Measurements from ENCODE around the gene SSU72. TPM values are rescaled to one million over a fixed set of nuclear protein-coding genes. Genes with fewer than 3 reads are reported as not detected.

The SSU72 gene
- polyA plus RNA-seq, 1 donor from 2014 or later, result 56.2 TPM

GRCh38 chr1:1591452-1591851 is 16.8 kb upstream of the SSU72 start:
- no peak overlapping the region for H3K4me2 ChIP-seq (ENCODE audit: low read length)
- no peak overlapping the region for H2AFZ ChIP-seq (ENCODE audit: low read depth, low read length)
- H3K9me2 ChIP-seq (ENCODE audit: insufficient read depth, low read length), result no peaks in the 10 kb centered on the region
- no peaks in the 10 kb centered on the region for H3F3A ChIP-seq (ENCODE audit: insufficient read depth, low read length, poor library complexity, severe bottlenecking)
- H3K4me3 ChIP-seq (ENCODE audit: low read length), result no peak overlapping the region
- no peak overlapping the region for H3K9ac ChIP-seq (ENCODE audit: low read length)
- no peaks in the 10 kb centered on the region for H3K36me3 ChIP-seq (ENCODE audit: insufficient read depth, low read length)
- no peaks in the 10 kb centered on the region for H3K9me3 ChIP-seq (ENCODE audit: low read length)
- H3K27ac ChIP-seq (ENCODE audit: low read length), result no peak overlapping the region
- no peaks in the 10 kb centered on the region for H3K79me2 ChIP-seq (replicated peaks; ENCODE audit: insufficient read depth, low read length)
- TF ChIP-seq SMC3 (conservative IDR thresholded peaks at IDR 0.05; ENCODE audit: poor library complexity) (no peak), MXI1 (conservative IDR thresholded peaks at IDR 0.05; ENCODE audit: poor library complexity, severe bottlenecking) (no peak), EP300 (conservative IDR thresholded peaks at IDR 0.05; ENCODE audit: poor library complexity, severe bottlenecking) (no peak), EZH2 (IDR thresholded peaks at IDR 0.05; ENCODE audit: borderline replicate concordance, insufficient read depth, low read length, poor library complexity, severe bottlenecking) (no peak), TAF1 (IDR thresholded peaks at IDR 0.05; ENCODE audit: low read depth) (no peak), CTCF (IDR thresholded peaks at IDR 0.05; ENCODE audit: poor library complexity, severe bottlenecking) (no peak), POLR2AphosphoS5 (IDR thresholded peaks at IDR 0.05) (no peak), RAD21 (conservative IDR thresholded peaks at IDR 0.05) (no peak)
- TF ChIP-seq, protein P1, sequence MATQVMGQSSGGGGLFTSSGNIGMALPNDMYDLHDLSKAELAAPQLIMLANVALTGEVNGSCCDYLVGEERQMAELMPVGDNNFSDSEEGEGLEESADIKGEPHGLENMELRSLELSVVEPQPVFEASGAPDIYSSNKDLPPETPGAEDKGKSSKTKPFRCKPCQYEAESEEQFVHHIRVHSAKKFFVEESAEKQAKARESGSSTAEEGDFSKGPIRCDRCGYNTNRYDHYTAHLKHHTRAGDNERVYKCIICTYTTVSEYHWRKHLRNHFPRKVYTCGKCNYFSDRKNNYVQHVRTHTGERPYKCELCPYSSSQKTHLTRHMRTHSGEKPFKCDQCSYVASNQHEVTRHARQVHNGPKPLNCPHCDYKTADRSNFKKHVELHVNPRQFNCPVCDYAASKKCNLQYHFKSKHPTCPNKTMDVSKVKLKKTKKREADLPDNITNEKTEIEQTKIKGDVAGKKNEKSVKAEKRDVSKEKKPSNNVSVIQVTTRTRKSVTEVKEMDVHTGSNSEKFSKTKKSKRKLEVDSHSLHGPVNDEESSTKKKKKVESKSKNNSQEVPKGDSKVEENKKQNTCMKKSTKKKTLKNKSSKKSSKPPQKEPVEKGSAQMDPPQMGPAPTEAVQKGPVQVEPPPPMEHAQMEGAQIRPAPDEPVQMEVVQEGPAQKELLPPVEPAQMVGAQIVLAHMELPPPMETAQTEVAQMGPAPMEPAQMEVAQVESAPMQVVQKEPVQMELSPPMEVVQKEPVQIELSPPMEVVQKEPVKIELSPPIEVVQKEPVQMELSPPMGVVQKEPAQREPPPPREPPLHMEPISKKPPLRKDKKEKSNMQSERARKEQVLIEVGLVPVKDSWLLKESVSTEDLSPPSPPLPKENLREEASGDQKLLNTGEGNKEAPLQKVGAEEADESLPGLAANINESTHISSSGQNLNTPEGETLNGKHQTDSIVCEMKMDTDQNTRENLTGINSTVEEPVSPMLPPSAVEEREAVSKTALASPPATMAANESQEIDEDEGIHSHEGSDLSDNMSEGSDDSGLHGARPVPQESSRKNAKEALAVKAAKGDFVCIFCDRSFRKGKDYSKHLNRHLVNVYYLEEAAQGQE (IDR thresholded peaks at IDR 0.05; ENCODE audit: borderline replicate concordance), result no peak
- no peaks in the 10 kb centered on the region for H3K27me3 ChIP-seq (ENCODE audit: insufficient read depth, low read depth, low read length)
- H4K20me1 ChIP-seq (ENCODE audit: insufficient read depth), result no peaks in the 10 kb centered on the region

DNA sequence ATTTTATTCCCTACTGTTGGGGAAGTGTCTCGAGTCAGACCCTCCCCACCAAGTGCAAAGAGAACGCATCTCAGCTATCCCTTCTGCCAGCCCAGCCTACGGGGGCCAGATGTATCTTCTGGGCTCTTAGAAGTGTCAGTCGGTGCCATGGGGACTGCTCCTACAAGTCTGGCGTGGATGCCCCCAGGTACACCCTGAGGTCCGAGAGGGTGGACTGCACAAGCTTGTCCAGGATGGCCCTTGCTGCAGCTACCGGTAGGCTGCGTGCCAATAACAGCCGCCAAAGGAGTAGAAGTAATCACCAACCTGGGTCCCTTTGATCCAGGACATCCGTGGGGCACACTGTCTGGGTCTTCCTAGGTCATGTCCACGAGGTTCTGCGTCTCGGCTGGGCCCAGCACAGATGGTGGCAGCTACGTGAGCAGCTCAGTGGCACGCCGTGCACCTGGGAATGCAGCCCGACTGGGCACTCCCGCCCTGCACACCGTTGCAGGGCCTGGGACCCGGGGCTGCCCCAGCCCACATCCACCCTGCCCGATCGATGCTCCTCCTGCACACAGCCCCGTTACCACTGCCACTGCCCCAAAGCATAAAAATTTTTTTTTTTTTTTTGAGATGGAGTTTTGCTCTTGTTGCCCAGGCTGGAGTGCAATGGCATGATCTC is 8.8 kb upstream of the SSU72 start:
- Histone ChIP-seq H3K36me3 (ENCODE audit: insufficient read depth, low read length) (no peaks in the 10 kb centered on the region), H3K9me2 (ENCODE audit: insufficient read depth, low read length) (no peaks in the 10 kb centered on the region), H3K4me2 (ENCODE audit: low read length) (no peak overlapping the region), H2AFZ (ENCODE audit: low read depth, low read length) (no peak overlapping the region), H3K4me3 (ENCODE audit: low read length) (no peak overlapping the region), H3K27ac (ENCODE audit: low read length) (no peak overlapping the region), H3K27me3 (ENCODE audit: insufficient read depth, low read depth, low read length) (peaks cover 6% of the 10 kb centered on the region), H4K20me1 (ENCODE audit: insufficient read depth) (no peaks in the 10 kb centered on the region), H3F3A (ENCODE audit: insufficient read depth, low read length, poor library complexity, severe bottlenecking) (no peaks in the 10 kb centered on the region), H3K9ac (ENCODE audit: low read length) (no peak overlapping the region), H3K9me3 (ENCODE audit: low read length) (no peaks in the 10 kb centered on the region), H3K79me2 (replicated peaks; ENCODE audit: insufficient read depth, low read length) (no peaks in the 10 kb centered on the region)
- TF ChIP-seq SMC3 (conservative IDR thresholded peaks at IDR 0.05; ENCODE audit: poor library complexity), result no peak
- no peak for TF ChIP-seq TAF1 (IDR thresholded peaks at IDR 0.05; ENCODE audit: low read depth)
- TF ChIP-seq EP300 (conservative IDR thresholded peaks at IDR 0.05; ENCODE audit: poor library complexity, severe bottlenecking), result no peak
- no peak for TF ChIP-seq MXI1 (conservative IDR thresholded peaks at IDR 0.05; ENCODE audit: poor library complexity, severe bottlenecking)
- no peak for TF ChIP-seq EZH2 (IDR thresholded peaks at IDR 0.05; ENCODE audit: borderline replicate concordance, insufficient read depth, low read length, poor library complexity, severe bottlenecking)
- TF ChIP-seq, protein P1 (IDR thresholded peaks at IDR 0.05; ENCODE audit: borderline replicate concordance), result no peak
- no peak for TF ChIP-seq CTCF (IDR thresholded peaks at IDR 0.05; ENCODE audit: poor library complexity, severe bottlenecking)

Data from neural cell (in vitro differentiated cells).